Stimulated activated CD8-positive, alpha-beta memory T cell treated with anti-CD3 and anti-CD28 coated beads, Interleukin-4, amount 100 ng/mL, for 4 hours (primary cell): Measurements from ENCODE around the gene GPC2.
"Not testable (repeated sequence)": the region's sequence is repeated elsewhere in the genome, so short reads cannot be mapped to it uniquely, and the experiment has no call there.

Experiments used
- DNase-seq, 2 donors: peaks; one replicate each; pipeline ENCODE4 v3.0.0-alpha.2; 2020; ENCODE audit warnings: low read depth in 2 of 2, low spot score in 1 of 2

Gene GPC2

GRCh38 chr7:100200693-100201092 is 23.5 kb upstream of the GPC2 start:
- DNase-seq = no peak

DNA sequence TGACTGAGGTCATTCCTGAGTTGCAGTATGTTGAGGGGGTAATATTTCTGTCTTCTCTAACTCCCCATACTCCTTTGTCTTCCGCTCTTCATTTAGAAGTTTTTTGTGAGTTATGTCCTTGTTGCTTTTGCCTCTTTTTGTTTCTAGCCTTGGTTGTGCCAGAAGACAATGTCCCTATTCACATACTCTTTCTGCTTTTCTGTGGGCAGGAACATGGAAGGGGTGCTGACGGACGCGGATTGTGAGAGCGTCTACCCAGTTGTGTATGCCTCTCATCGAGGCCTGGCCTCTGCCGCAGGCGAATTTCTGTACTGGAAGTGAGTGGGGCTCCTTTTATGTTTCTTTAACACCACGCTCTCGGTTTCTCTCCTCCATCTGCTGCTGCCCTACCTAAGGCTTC is 21.1 kb upstream of the GPC2 start:
- DNase-seq = no peak

DNA sequence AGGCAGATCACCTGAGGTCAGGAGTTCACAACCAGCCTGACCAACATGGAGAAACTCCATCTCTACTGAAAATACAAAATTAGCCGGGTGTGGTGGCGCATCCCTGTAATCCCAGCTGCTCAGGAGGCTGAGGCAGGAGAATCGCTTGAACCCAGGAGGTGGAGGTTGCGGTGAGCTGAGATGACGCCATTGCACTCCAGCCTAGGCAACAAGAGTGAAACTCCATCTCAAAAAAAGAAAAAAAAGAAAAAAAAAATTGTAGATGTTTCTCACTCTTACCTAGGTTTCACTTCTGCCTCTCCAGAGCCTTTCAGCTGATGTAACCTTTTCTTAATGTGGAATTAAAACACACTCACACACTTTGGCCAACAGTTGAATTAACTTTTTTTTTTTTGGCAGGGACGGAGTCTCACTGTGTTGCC is 18.7 kb upstream of the GPC2 start:
- DNase-seq = not testable (repeated sequence)

- no peak for DNase-seq
Measured at GRCh38 chr7:100195222-100195621, 18.0 kb upstream of the GPC2 start.

GRCh38 chr7:100192969-100193368 is 15.8 kb upstream of the GPC2 start:
- no peak for DNase-seq

DNA sequence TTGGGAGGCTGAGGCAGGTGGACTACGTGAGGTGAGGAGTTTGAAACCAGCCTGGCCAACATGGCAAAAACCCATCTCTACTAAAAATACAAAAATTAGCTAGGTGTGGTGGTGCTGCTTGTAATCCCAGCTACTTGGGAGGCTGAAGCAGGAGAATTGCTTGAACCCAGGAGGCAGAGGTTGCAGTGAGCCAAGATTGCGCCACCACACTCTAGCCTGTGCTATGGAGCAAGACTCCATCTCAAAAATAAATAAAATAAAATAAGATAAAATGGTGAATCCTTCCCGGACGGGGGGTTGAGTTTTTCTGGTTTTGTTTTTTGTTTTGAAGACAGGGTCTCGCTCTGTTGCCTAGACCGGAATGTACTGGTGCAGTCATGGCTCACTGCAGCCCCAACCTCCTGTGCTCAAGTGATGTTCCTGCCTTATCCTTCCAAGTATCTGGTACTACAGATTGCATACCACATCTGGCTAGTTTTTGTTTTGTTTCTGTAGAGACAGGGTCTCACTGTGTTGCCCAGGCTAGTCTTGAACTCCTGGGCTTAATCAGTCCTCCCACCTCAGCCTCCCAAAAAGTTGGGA is 15.2 kb upstream of the GPC2 start:
- not testable (repeated sequence) for DNase-seq

DNA sequence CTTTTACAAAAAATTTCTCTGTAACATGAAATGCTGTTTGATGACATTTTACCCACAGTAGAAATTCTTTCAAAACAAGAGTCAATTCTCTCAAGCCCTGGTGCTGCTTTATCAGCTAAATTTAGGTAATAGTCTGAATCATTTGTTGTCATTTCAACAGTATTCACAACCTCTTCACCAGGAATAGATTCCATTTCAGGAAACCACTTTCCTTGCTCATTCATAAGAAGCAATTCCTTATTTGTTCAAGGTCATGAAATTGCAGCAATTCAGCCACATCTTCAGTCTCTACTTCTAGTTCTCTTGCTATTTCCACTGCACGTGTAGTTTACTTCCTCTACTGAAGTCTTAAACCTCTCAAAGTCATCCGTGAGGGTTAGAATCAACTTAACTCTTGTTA is 14.6 kb upstream of the GPC2 start:
- no peak for DNase-seq

GRCh38 chr7:100190048-100190711 is 13.0 kb upstream of the GPC2 start:
- DNase-seq = no peak

DNA sequence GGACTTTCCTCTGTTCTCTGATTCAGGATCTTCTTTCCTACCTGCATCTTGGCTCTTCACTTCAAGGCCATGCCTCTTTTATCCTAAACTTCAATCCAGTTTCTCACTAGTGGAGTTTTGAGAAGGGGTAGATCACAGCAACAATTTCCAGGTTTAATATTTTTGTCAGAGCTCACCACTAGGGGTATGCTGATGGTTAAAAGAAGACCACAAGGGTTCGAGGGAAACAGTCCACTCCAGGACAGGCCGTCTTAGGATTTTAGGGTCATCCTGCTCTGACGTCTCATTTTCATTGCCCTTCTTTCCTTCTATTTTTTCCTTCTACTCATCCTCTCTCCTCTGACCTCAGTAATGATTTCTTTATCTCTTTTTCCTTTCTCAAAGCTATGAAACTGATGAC is 11.9 kb upstream of the GPC2 start:
- DNase-seq = no peak

- DNase-seq = no peak
Measured at GRCh38 chr7:100185726-100186125, 8.5 kb upstream of the GPC2 start.

DNA sequence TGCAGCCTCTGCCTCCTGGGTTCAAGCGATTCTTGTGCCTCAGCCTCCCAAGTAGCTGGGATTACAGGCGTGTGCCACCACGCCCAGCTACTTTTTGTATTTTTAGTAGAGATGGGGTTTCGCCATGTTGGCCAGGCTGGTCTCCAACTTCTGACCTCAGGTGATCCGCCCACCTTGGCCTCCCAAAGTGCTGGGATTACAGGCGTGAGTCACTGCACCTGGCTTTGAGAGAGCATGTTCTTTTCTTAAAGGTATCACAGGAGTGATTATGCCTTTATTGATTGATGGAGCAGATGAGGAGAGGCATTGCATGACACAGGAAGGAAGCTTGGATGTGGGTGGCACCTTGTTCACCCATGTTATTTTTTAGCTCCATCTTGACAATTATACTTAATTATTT is 5.9 kb upstream of the GPC2 start:
- DNase-seq = not testable (repeated sequence)

DNA sequence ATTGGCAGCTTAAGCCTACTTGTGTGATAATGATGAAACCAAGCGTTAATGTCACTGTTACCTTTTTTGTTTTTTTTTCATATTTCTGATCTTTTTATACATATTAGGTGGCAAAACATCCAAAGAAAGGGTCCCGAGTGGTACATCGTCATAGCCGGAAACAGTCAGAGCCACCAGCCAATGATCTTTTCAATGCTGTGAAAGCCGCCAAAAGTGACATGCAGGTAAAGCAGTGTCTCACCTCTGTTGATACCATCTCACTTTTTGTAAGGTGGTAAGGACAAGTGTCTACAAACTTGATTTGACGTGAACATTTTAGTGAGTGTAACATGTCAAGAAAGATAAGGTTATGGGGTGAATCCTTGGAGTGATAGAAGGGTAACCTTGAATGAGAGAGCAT is 5.4 kb upstream of the GPC2 start:
- not testable (repeated sequence) for DNase-seq

GRCh38 chr7:100180084-100180483 is 2.9 kb upstream of the GPC2 start:
- not testable (repeated sequence) for DNase-seq

- DNase-seq = no peak
Measured at GRCh38 chr7:100176096-100177044, 811 bp downstream of the GPC2 start.

DNA sequence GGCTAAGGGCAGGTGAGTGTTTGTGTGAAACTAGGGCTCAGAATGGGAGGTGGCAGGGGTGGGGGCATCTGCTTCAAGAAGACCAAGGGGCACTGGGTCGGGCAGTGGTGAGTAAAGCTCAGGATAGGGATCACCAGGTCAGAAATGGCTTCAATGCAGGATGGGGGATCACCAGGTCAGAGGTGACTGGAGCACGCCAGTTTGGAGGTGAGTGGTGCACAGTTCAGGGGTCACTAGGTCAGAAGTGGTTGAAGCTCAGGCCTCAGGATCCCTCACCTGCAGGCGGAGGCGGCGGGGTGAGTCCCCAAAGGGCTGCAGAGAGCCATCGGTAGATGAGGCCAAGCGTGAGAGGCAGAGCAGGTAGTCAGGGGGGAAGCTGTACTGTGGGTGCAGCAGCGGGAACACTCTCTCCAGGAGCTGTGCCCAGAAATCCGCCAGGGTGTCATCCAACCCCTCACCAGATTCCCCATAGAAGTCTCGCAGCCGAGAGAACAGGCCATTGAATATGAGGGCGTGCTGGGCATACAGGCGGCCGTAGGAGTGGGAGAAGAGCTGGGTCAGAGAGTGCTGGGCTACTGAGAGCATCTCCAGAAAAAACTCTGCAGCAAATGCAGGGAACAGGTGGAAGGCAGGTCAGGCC is 1.8 kb downstream of the GPC2 start:
- DNase-seq = no peak

GRCh38 chr7:100174582-100174981 is 2.6 kb downstream of the GPC2 start:
- DNase-seq = no peak

DNA sequence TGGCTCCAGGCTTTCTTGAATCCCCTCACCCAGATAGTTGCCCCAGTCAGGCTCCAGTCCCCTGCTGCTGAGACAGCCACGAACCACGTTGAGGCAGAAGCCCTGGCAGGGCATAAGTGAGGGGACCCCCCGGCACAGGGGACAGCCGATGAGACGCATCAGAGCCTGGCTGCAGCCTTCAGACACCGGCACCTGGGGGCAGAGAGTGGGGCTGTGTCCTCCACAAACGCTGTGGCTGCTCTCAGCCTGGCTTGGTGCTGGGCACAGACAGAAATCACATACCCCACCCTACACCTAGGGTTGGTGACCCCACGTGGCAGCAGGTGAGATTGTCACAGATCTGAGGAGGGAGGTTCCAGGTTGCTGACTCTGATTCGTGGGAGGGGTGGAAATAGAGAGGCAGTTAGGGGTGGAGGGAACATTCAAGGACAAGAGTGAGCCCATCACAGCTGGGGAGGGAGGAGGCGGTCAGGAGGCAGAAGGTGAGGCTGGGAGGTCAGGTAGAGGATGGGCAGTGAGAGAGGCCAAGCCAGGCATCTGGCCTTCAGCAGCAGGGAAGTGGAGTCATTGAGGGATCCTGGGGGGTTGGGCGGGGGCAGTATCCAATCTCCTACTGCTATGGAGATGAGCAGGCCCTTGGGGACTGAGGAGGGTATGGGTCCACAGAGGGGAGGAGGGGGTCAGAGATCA is 3.2 kb downstream of the GPC2 start:
- DNase-seq = no peak

- DNase-seq = no peak
Measured at GRCh38 chr7:100171840-100172239, 5.3 kb downstream of the GPC2 start.

DNA sequence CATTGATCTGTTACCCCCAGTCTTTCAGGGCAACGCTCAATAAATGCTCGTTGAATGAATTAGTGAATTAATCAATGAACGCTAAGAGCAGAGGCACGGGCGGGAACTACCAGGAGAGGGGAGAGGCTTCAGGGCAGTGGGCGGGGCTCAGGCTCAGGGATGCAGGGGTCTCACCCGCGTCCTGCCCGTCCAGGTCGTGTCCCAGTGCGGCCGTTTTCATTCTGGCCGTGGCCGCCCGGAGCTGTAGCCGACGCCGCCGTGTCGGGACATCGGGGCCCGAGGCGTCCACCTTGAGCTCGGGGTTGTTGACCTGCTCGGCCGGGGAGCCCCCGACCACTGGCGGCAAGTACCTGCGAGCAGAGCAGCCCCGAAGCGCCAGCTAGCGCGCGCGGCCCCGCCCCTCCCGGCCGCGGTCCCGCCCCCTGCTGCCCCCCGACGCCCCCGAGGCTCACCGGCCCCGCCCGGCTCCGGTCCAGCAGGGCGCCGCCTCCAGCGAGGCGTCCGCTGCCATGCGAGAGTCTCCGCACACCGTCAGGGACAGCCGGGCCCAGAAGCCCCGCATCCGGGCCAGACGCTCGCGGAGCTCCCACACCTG is 6.0 kb downstream of the GPC2 start:
- DNase-seq = no peak

DNA sequence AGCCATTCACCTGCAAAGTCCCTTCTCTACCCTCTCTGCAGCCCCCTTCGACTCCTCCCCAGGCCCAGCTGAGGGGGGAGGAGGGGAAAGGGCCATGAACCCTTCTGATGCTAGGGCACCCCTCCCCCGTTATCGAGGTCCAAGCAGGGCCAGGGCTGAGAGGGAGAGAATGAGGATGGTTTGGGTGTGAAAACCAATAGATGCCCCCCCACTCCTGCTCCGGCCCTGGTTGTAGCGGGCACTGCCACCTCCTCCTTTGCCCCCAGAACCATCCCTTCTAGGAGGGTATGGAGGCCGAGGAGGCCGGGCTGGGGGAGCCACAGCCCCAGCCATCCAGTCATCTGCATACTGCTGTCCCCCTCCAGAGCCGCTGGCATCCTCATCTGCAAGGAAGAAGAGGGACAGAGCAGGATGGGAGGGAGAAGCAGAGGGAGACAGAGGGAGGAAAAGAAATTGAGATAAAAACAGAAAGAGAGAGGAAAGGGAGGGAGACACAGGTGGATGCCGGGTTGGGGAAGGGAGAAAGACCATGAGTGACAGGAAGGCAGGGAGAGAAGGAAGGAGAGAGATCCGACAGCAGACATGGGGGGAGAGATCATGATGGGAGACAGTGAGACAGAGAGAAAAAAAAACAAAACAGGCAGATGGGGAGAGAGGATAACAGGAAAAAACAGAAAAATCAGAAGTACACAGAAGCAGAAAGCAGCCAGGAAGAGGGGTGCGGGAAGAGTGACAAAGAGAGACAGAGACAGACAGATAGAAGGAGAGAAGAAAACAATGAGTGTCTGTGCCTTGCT is 6.9 kb downstream of the GPC2 start:
- DNase-seq = no peak
